Measurements from ENCODE around the gene EFR3B. TPM values are rescaled to one million over a fixed set of nuclear protein-coding genes. Genes with fewer than 3 reads are reported as not detected.

The EFR3B gene
- total RNA-seq, 2 donors from 2014 or later = 0.98 to 3.2 TPM

- Mint-ChIP-seq H3K4me3 (peak overlapping the region; percentile 0), H3K27me3 (peaks cover 22 to 30% of the 10 kb centered on the region in 2 donors), H3K27ac (peak overlapping the region in 1 of 2 donors; percentile 58), H3K4me1 (ENCODE audit: low read depth in 2 of 2) (peaks cover 0 to 18% of the 10 kb centered on the region in 2 donors), H3K36me3 (no peaks in the 10 kb centered on the region), H3K9me3 (no peaks in the 10 kb centered on the region)
- DNase-seq (ENCODE audit: low spot score) (no peak), ATAC-seq (no peak)
These were observed 124.4 kb downstream of the EFR3B start for GRCh38 chr2:25165992-25166875.

- H3K4me1 Mint-ChIP-seq (ENCODE audit: low read depth in 2 of 2) = peaks cover 0 to 19% of the 10 kb centered on the region in 2 donors
- peak; percentile 80 to 85 for ATAC-seq
- no peak within 1 kb of the TSS for H3K27ac Mint-ChIP-seq
- peaks cover 32 to 46% of the 10 kb centered on the region in 2 donors for H3K27me3 Mint-ChIP-seq
- peak; percentile 71 for DNase-seq (ENCODE audit: low spot score)
- H3K9me3 Mint-ChIP-seq = no peaks in the 10 kb centered on the region
- no peaks in the 10 kb centered on the region for H3K36me3 Mint-ChIP-seq
- peak within 1 kb of the TSS; percentile 44 for H3K4me3 Mint-ChIP-seq
These were observed 126.6 kb downstream of the EFR3B start, which contains the start of gene POMC for GRCh38 chr2:25168256-25169072. POMC (minus strand) TSS chr2:25168580; CDS start chr2:25164772, 3,808 bp downstream.

DNA sequence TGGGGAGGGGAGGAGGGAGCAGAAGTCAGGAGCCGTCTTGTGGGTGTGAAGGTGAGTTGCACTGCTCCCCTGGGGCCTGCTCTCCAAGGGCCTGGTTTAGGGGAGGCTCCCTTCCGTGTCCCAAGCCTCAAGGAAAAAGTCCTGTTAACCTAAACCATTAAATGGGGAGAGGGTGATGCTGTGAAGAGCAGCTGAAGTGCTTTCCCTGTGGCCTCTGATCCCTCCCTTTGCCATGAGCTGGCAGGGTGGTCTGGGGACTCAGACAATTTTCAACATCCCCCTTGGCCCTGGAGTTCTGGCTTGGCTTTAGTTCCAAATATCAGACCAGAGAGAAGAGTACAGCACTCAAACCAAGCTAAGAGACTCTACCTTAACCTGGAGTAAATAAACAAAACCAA, 127.2 kb downstream of the EFR3B start:
- peaks cover 35 to 46% of the 10 kb centered on the region in 2 donors for H3K27me3 Mint-ChIP-seq
- H3K4me3 Mint-ChIP-seq = peak overlapping the region; percentile 44
- DNase-seq (ENCODE audit: low spot score) (no peak), ATAC-seq (no peak)
- no peak overlapping the region for H3K27ac Mint-ChIP-seq
- no peaks in the 10 kb centered on the region for H3K36me3 Mint-ChIP-seq
- H3K4me1 Mint-ChIP-seq (ENCODE audit: low read depth in 2 of 2) = peaks cover 0 to 19% of the 10 kb centered on the region in 2 donors
- H3K9me3 Mint-ChIP-seq = no peaks in the 10 kb centered on the region

DNA sequence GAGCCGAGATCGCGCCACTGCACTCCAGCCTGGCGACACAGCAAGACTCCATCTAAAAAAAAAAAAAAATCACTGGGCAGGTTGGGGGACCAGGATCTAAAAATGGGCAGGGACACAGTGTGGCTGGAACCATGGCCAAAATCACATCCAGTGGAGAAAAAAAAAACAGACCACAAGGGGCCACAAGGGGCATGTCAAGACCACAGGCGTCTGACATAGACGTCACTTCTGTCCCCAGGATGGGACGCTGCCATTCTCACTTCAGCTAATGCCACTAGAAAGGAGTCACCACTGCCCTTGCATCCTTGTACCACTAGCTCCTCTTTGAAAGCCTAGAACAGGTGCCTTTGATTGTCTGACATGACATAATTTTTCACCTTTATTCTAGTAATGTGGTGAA, 129.0 kb downstream of the EFR3B start:
- ATAC-seq = no peak
- Mint-ChIP-seq H3K4me1 (ENCODE audit: low read depth in 2 of 2) (peaks cover 0 to 19% of the 10 kb centered on the region in 2 donors), H3K9me3 (no peaks in the 10 kb centered on the region), H3K27ac (no peak overlapping the region), H3K27me3 (peaks cover 38 to 58% of the 10 kb centered on the region in 2 donors), H3K36me3 (no peaks in the 10 kb centered on the region), H3K4me3 (no peak overlapping the region)
- no peak for DNase-seq (ENCODE audit: low spot score)

DNA sequence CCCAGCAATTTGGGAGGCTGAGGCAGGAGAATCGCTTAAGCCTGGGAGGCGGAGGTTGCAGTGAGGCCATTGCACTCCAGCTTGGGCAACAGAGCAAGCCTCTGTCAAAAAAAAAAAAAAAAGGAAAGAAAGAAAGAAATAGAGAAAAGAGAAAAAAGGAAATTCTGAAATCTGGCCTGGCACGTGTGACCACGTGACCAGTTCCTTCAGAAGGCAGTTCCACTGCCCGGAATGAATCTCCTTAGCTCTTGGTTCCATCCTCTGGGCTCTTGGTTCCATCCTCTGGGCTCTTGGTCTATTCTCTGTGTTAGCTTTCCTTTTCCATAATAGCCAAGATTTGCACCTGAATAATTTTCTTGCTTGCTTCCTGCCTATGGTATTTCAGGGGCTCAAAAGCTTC, 131.8 kb downstream of the EFR3B start:
- peak overlapping the region in 1 of 2 donors; percentile 11 for H3K27ac Mint-ChIP-seq
- H3K36me3 Mint-ChIP-seq = no peaks in the 10 kb centered on the region
- DNase-seq (ENCODE audit: low spot score) (no peak), ATAC-seq (no peak)
- H3K9me3 Mint-ChIP-seq = no peaks in the 10 kb centered on the region
- H3K4me3 Mint-ChIP-seq = no peak overlapping the region
- H3K4me1 Mint-ChIP-seq (ENCODE audit: low read depth in 2 of 2) = peaks cover 0 to 4% of the 10 kb centered on the region in 2 donors
- peaks cover 38 to 59% of the 10 kb centered on the region in 2 donors for H3K27me3 Mint-ChIP-seq

GRCh38 chr2:25174192-25174861, 132.5 kb downstream of the EFR3B start:
- DNase-seq (ENCODE audit: low spot score) (no peak), ATAC-seq (no peak)
- Mint-ChIP-seq H3K4me1 (ENCODE audit: low read depth in 2 of 2) (peaks cover 0 to 4% of the 10 kb centered on the region in 2 donors), H3K27ac (peak overlapping the region in 1 of 2 donors; percentile 11), H3K9me3 (no peaks in the 10 kb centered on the region), H3K36me3 (no peaks in the 10 kb centered on the region), H3K4me3 (no peak overlapping the region), H3K27me3 (peaks cover 41 to 53% of the 10 kb centered on the region in 2 donors)

GRCh38 chr2:25176138-25176537, 134.3 kb downstream of the EFR3B start:
- H3K4me1 Mint-ChIP-seq (ENCODE audit: low read depth in 2 of 2) = peaks cover 0 to 4% of the 10 kb centered on the region in 2 donors
- no peak overlapping the region for H3K4me3 Mint-ChIP-seq
- H3K9me3 Mint-ChIP-seq = no peaks in the 10 kb centered on the region
- H3K27ac Mint-ChIP-seq = no peak overlapping the region
- no peaks in the 10 kb centered on the region for H3K36me3 Mint-ChIP-seq
- peaks cover 32 to 41% of the 10 kb centered on the region in 2 donors for H3K27me3 Mint-ChIP-seq
- ATAC-seq (no peak), DNase-seq (ENCODE audit: low spot score) (no peak)

GRCh38 chr2:25176541-25177181, 134.8 kb downstream of the EFR3B start:
- DNase-seq (ENCODE audit: low spot score) = no peak
- ATAC-seq = no peak
- Mint-ChIP-seq H3K4me1 (ENCODE audit: low read depth in 2 of 2) (peaks cover 0 to 4% of the 10 kb centered on the region in 2 donors), H3K27ac (no peak overlapping the region), H3K27me3 (peaks cover 32 to 36% of the 10 kb centered on the region in 2 donors), H3K4me3 (no peak overlapping the region), H3K9me3 (no peaks in the 10 kb centered on the region), H3K36me3 (no peaks in the 10 kb centered on the region)

GRCh38 chr2:25177211-25177611, 135.3 kb downstream of the EFR3B start:
- Mint-ChIP-seq H3K9me3 (no peaks in the 10 kb centered on the region), H3K27ac (no peak overlapping the region), H3K4me3 (no peak overlapping the region), H3K4me1 (ENCODE audit: low read depth in 2 of 2) (peaks cover 0 to 4% of the 10 kb centered on the region in 2 donors), H3K27me3 (peaks cover 34 to 40% of the 10 kb centered on the region in 2 donors), H3K36me3 (no peaks in the 10 kb centered on the region)
- no peak for ATAC-seq
- no peak for DNase-seq (ENCODE audit: low spot score)

- Mint-ChIP-seq H3K9me3 (no peaks in the 10 kb centered on the region), H3K27ac (no peak overlapping the region), H3K4me1 (ENCODE audit: low read depth in 2 of 2) (no peaks in the 10 kb centered on the region), H3K4me3 (no peak overlapping the region), H3K27me3 (peaks cover 28 to 31% of the 10 kb centered on the region in 2 donors), H3K36me3 (no peaks in the 10 kb centered on the region)
- DNase-seq (ENCODE audit: low spot score) (no peak), ATAC-seq (no peak)
These were observed 137.1 kb downstream of the EFR3B start for GRCh38 chr2:25178976-25179375.

- no peaks in the 10 kb centered on the region for H3K9me3 Mint-ChIP-seq
- ATAC-seq = peak in 1 of 2 donors; percentile 59
- no peak for DNase-seq (ENCODE audit: low spot score)
- peaks cover 14 to 15% of the 10 kb centered on the region in 2 donors for H3K27me3 Mint-ChIP-seq
- H3K4me3 Mint-ChIP-seq = no peak overlapping the region
- peak overlapping the region in 1 of 2 donors; percentile 3 for H3K27ac Mint-ChIP-seq
- H3K36me3 Mint-ChIP-seq = no peaks in the 10 kb centered on the region
- H3K4me1 Mint-ChIP-seq (ENCODE audit: low read depth in 2 of 2) = peaks cover 0 to 2% of the 10 kb centered on the region in 2 donors
These were observed 142.4 kb downstream of the EFR3B start for GRCh38 chr2:25184254-25184653.

- no peak for DNase-seq (ENCODE audit: low spot score)
- Mint-ChIP-seq H3K36me3 (no peaks in the 10 kb centered on the region), H3K9me3 (no peaks in the 10 kb centered on the region), H3K4me1 (ENCODE audit: low read depth in 2 of 2) (peaks cover 0 to 2% of the 10 kb centered on the region in 2 donors), H3K4me3 (no peak overlapping the region), H3K27me3 (peaks cover 8 to 10% of the 10 kb centered on the region in 2 donors), H3K27ac (no peak overlapping the region)
- ATAC-seq = no peak
These were observed 146.0 kb downstream of the EFR3B start for GRCh38 chr2:25187729-25188350.

All from natural killer cell treated with Interleukin-12 subunit alpha and Interleukin-12 subunit beta and Interleukin-15 and Interleukin-18, amount 100 ng/mL, for 72 hours (primary cell).